Ovary (tissue), 10 donors: ENCODE results near the gene MRPL21. TPM values are rescaled to one million over a fixed set of nuclear protein-coding genes. Genes with fewer than 3 reads are reported as not detected.
A peak's percentile ranks its signal among the peaks of the same experiment; 100 is the strongest.

Source experiments
- DNase-seq, 5 donors: peaks; one replicate each; pipeline ENCODE4 v3.0.0-alpha.2; 2019 to 2020
- H3K27ac ChIP-seq, 2 donors: fragments of 200-600 bp; one replicate each; pipeline versions ENCODE4 v1.5.1 to v1.8.0; 2019 to 2022
- H3K27me3 ChIP-seq: fragments of 200-600 bp; one replicate; pipeline ENCODE4 v1.8.0; 2022
- H3K36me3 ChIP-seq: fragments of 200-600 bp; sonication (generic); one replicate; pipeline ENCODE4 v1.5.1; 2019
- H3K4me1 ChIP-seq: one replicate; pipeline ENCODE4 v1.8.1; 2013; ENCODE audit warnings: mild to moderate bottlenecking, moderate library complexity; ENCODE audit not compliant: insufficient read depth
- H3K4me3 ChIP-seq: fragments of 200-600 bp; sonication (generic); one replicate; pipeline ENCODE4 v1.5.1; 2017
- H3K9me3 ChIP-seq, 2 donors: fragments of 200-600 bp in 1 of 2; sonication (generic) in 1 of 2; one replicate each; pipeline versions ENCODE4 v1.5.1 to v1.8.1; 2013 to 2019; ENCODE audit warnings: mild to moderate bottlenecking in 1 of 2, moderate library complexity in 1 of 2
- EP300 ChIP-seq: sonication (generic); formaldehyde crosslinking; IDR thresholded peaks from one replicate; pipeline ENCODE4 v1.6.1; 2017; ENCODE audit warnings: antibody characterized with exemption
- POLR2A ChIP-seq: fragments of 450-650 bp; IDR thresholded peaks from one replicate; pipeline ENCODE4 v1.6.1; 2017; ENCODE audit warnings: antibody characterized with exemption, mild to moderate bottlenecking, moderate library complexity
- WGBS, 3 donors: extraction: QIAGEN DNeasy Blood & Tissue Kit in 1 of 3; methylation state at CpG; one replicate each; pipeline versions ENCODE4 v1.1.5 to v1.1.7; 2013 to 2017; 5-methylcytosine and 5-hydroxymethylcytosine counted together
- intact Hi-C, 4 donors: fragments of 100-400 bp; cut with DNase I; formaldehyde crosslinking; loops; one replicate each; pipeline versions ENCODE4 v1.11.0 to v1.15.1; 2022 to 2023
- long read RNA-seq, 3 donors: library from polyadenylated mRNA in 2 of 3; unstranded in 2 of 3; transcript quantifications; one replicate each; pipeline ENCODE4 v2.0.0 and lab custom pipeline, GENCODE V29; 2021 to 2026
- polyA plus RNA-seq, 2 donors: library from polyadenylated mRNA; stranded (reverse); fragments of 200-250 nt in 1 of 2; fragments of 350-450 nt in 1 of 2; fragmentation: Illumina TruSeq in 1 of 2; extraction: RNeasy Lipid Tissue Mini Kit (QIAGEN cat#74804) in 1 of 2; gene quantifications; one replicate each; pipeline ENCODE4 v1.2.3, GENCODE V29; 2013 to 2014
- total RNA-seq, 7 donors: library from RNA; depleted of rRNA in 2 of 7; stranded (reverse); fragments of >200 nt in 2 of 7; fragmentation: NEBNext Ultra II Directional in 3 of 7; extraction: Animal tissue kit (Norgen Biotek cat#: 25700) in 3 of 7; gene quantifications; one replicate each; pipeline versions ENCODE4 v1.1.0 to v1.2.4, GENCODE V29; 2016 to 2023
- TF ChIP-seq, protein P1 (sequence below), 3 donors: fragments of 450-650 bp in 2 of 3; fragments of 200-600 bp in 1 of 3; IDR thresholded peaks; one replicate each; pipeline versions ENCODE4 v1.5.1 to v1.8.0; 2016 to 2022; ENCODE audit warnings: antibody characterized with exemption in 3 of 3, mild to moderate bottlenecking in 1 of 3
- donor health status: DM: no; HTN: no; CAD: no; lungs with moderate emphysema.
- donor health status: DM: no; HTN: no; CAD: no.
- donor health status: Bipolar disorder and iron deficiency.
- donor health status: DM: yes; HTN: yes; CAD: no.
- donor health status: DM: no; HTN: no; CAD: no.
- donor health status: DM: yes; HTN: yes; CAD: no.

MRPL21 gene
- total RNA-seq = 10 to 100 TPM; 40.3 to 70.7 (median 51.9) TPM
- 10 to 100 TPM; 64.0 to 74.7 TPM for polyA plus RNA-seq
- long read RNA-seq, donor 1, transcript MRPL21-201 (7 exons, 683 nt) = major isoform, 14 of 24 reads
- long read RNA-seq, donor 1, partial matches to known transcripts = 6 of 24 reads
- long read RNA-seq, donor 1, other reads (novel, unspliced or antisense) = 2 of 24 reads
- long read RNA-seq, donor 2, transcript MRPL21-201 (7 exons, 683 nt) = major isoform, 55 of 63 reads
- long read RNA-seq, donor 2, partial matches to known transcripts = 6 of 63 reads
- long read RNA-seq, donor 2, other reads (novel, unspliced or antisense) = 0 of 63 reads
- long read RNA-seq, donor 3, transcript MRPL21-201 (7 exons, 683 nt) = major isoform, 33 of 41 reads
- long read RNA-seq, donor 3, partial matches to known transcripts = 3 of 41 reads
- long read RNA-seq, donor 3, other reads (novel, unspliced or antisense) = 2 of 41 reads

DNA sequence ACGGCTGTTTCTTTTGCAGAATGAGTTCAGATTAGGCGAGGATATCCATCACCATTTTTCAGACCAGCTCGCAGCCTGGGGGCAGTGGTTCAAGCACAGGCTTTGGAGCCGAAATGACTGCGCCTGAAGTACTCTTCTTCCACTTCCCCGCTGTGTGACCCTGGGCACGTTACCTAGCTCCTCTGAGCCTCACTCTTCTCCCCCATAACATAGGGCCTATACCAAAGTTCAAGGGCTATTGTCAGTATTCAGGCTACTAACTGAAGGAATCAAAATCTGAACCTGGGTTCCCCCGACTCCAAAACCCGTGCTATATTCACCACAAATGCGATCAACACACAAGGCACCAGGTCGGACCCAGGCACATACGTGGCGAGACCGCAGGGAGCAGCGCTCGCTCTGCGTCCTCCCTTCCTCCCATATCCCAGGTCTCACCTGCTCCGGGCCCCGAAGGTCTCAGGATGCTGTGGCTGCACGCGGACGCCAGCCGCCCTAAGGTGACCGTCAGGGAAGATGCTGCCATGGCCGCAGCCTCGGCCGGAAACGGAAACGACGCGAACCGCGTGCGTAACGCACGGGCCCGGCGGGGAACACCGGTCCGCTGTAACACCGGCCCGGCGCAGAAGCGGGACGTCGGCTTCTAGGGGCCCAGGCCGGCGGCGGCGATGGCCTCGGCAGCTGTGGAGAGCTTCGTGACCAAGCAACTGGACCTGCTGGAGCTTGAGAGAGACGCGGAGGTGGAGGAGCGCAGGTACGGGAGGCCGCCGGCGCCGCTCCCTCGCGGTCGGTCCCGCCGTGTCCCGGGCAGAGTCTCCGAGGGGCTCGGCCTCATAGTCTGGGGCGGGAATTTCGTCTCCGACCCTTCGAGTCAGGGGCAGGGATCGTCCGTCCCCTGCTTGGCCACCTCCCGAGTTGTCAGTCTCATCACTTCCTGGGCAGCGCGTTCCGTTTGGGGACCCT is at the start of gene MRPL21, which contains the start of gene IGHMBP2:
Gene MRPL21, minus strand, starts transcription at position 545 of the 960 bp plus-strand sequence. Its CDS starts 22 bp downstream, at position 523.
Gene IGHMBP2, plus strand, starts transcription at position 604 of the 960 bp plus-strand sequence. Its CDS starts 62 bp downstream, at position 666.
- no peaks in the 10 kb centered on the region for H3K27me3 ChIP-seq
- H3K9me3 ChIP-seq = no peaks in the 10 kb centered on the region
- WGBS, 3 donors = 0 to 1% (median 0%) methylated on average over 73 to 78 of the region's 78 CpGs
- peak within 1 kb of the TSS; percentile 88 for H3K4me3 ChIP-seq
- DNase-seq = peak; percentile 80 to 92 (median 85)
- H3K4me1 ChIP-seq = peaks cover 9% of the 10 kb centered on the region
- intact Hi-C loops = loop anchor here in 2 of 4 donors (5.0 to 10.0 kb wide), 3 partner anchors 101 to 184 kb away; no protein-coding TSS in a partner anchor
- no peaks in the 10 kb centered on the region for H3K36me3 ChIP-seq
- TF ChIP-seq, protein P1, sequence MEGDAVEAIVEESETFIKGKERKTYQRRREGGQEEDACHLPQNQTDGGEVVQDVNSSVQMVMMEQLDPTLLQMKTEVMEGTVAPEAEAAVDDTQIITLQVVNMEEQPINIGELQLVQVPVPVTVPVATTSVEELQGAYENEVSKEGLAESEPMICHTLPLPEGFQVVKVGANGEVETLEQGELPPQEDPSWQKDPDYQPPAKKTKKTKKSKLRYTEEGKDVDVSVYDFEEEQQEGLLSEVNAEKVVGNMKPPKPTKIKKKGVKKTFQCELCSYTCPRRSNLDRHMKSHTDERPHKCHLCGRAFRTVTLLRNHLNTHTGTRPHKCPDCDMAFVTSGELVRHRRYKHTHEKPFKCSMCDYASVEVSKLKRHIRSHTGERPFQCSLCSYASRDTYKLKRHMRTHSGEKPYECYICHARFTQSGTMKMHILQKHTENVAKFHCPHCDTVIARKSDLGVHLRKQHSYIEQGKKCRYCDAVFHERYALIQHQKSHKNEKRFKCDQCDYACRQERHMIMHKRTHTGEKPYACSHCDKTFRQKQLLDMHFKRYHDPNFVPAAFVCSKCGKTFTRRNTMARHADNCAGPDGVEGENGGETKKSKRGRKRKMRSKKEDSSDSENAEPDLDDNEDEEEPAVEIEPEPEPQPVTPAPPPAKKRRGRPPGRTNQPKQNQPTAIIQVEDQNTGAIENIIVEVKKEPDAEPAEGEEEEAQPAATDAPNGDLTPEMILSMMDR (IDR thresholded peaks at IDR 0.05) = no peak
- TF ChIP-seq POLR2A (peak; percentile 72), EP300 (no peak)
- H3K27ac ChIP-seq = peak within 1 kb of the TSS; percentile 58 to 85

GRCh38 chr11:68950762-68951161 is 47.1 kb upstream of the MRPL21 start:
- DNase-seq = no peak
- H3K4me1 ChIP-seq = peaks cover 9% of the 10 kb centered on the region
- no peak overlapping the region for H3K4me3 ChIP-seq
- no peaks in the 10 kb centered on the region for H3K27me3 ChIP-seq
- no peak overlapping the region for H3K27ac ChIP-seq
- intact Hi-C loops = no loop called here
- no peaks in the 10 kb centered on the region for H3K36me3 ChIP-seq
- 90 to 96% (median 91%) methylated on average over 8 to 9 of the region's 9 CpGs for WGBS, 3 donors
- no peak for TF ChIP-seq EP300
- TF ChIP-seq, protein P1 (IDR thresholded peaks at IDR 0.05) = no peak
- no peak for TF ChIP-seq POLR2A
- no peaks in the 10 kb centered on the region for H3K9me3 ChIP-seq

GRCh38 chr11:68950270-68950669 is 46.6 kb upstream of the MRPL21 start:
- H3K27me3 ChIP-seq = no peaks in the 10 kb centered on the region

More at GRCh38 chr11:68950270-68950669, 46.6 kb upstream of the MRPL21 start:
- Histone ChIP-seq H3K9me3 (no peaks in the 10 kb centered on the region), H3K4me1 (peaks cover 11% of the 10 kb centered on the region), H3K4me3 (no peak overlapping the region), H3K36me3 (no peaks in the 10 kb centered on the region), H3K27ac (no peak overlapping the region)
- intact Hi-C loops = no loop called here
- DNase-seq = no peak
- 84 to 92% (median 90%) methylated on average over 5 of the region's 5 CpGs for WGBS, 3 donors
- TF ChIP-seq EP300 (no peak), POLR2A (no peak)
- TF ChIP-seq, protein P1 (IDR thresholded peaks at IDR 0.05) = no peak
